Mucosa of stomach (tissue), 1 donor: ENCODE measurements around the gene FOXL3.
"Not testable (repeated sequence)": the region's sequence is repeated elsewhere in the genome, so short reads cannot be mapped to it uniquely, and the experiment has no call there.

Experiments
- H3K27me3 ChIP-seq: one replicate; pipeline ENCODE4 v1.7.0; 2013; ENCODE audit warnings: mild to moderate bottlenecking, low read length; ENCODE audit not compliant: control insufficient read depth, insufficient read depth
- H3K36me3 ChIP-seq: one replicate; pipeline ENCODE4 v1.7.0; 2013; ENCODE audit warnings: low read length; ENCODE audit not compliant: control insufficient read depth, insufficient read depth
- H3K4me1 ChIP-seq: one replicate; pipeline ENCODE4 v1.7.0; 2013; ENCODE audit warnings: mild to moderate bottlenecking, low read length; ENCODE audit not compliant: control insufficient read depth, insufficient read depth
- H3K4me3 ChIP-seq: one replicate; pipeline ENCODE4 v1.7.0; 2013; ENCODE audit warnings: low read length
- H3K9ac ChIP-seq: one replicate; pipeline ENCODE4 v1.7.0; 2013; ENCODE audit warnings: mild to moderate bottlenecking, low read length, moderate library complexity
- H3K9me3 ChIP-seq: one replicate; pipeline ENCODE4 v1.7.0; 2013; ENCODE audit warnings: mild to moderate bottlenecking, low read length, moderate library complexity; ENCODE audit not compliant: control insufficient read depth
- donor health status: Pancreatic carcinoma.

Gene FOXL3

DNA sequence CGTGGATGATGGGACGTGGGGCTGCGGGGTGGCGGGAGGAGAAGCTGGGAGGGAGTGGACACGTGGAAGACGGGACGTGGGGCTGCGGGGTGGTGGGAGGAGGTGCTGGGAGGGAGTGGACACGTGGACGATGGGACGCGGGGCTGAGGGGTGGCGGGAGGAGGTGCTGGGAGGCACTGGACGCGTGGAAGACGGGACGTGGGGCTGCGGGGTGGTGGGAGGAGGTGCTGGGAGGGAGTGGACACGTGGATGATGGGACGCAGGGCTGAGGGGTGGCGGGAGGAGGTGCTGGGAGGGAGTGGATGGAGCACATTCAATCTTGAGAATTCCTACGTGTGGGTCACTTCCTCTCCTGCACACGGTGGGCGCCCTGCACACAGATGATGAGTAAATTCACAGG is 7.2 kb downstream of the FOXL3 start:
- not testable (repeated sequence) for H3K9me3 ChIP-seq, H3K36me3 ChIP-seq, H3K4me3 ChIP-seq, H3K4me1 ChIP-seq, H3K9ac ChIP-seq
- peaks cover 20% of the 10 kb centered on the region for H3K27me3 ChIP-seq

- Histone ChIP-seq H3K27me3 (peaks cover 13% of the 10 kb centered on the region), H3K4me3 (no peak overlapping the region), H3K4me1 (no peaks in the 10 kb centered on the region), H3K9ac (no peak overlapping the region), H3K9me3 (no peaks in the 10 kb centered on the region), H3K36me3 (no peaks in the 10 kb centered on the region)
These were observed 7.8 kb downstream of the FOXL3 start for GRCh38 chr7:297611-298374.

- Histone ChIP-seq H3K27me3 (peaks cover 8% of the 10 kb centered on the region), H3K4me1 (no peaks in the 10 kb centered on the region), H3K9ac (no peak overlapping the region), H3K4me3 (no peak overlapping the region), H3K36me3 (no peaks in the 10 kb centered on the region), H3K9me3 (no peaks in the 10 kb centered on the region)
These were observed 8.4 kb downstream of the FOXL3 start for GRCh38 chr7:298375-298702.

DNA sequence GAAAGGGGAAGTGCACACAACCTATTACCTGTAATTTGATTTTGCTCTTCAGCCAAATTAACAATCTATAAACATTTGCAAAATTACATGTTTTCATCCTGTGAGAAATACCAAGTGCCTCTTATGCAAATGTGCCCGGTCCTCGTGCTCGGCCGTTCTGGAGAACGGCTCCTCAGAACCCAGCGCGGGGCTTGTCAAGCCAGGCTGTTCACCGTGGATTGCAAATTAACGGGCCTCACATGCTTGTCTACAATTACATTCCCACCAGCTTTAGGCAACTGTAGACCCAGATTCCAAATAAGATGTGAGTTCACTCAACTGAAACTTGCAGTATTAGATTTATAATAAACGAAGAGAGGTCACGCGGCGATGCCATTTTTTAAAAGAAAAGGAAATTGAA is 8.8 kb downstream of the FOXL3 start:
- Histone ChIP-seq H3K9ac (no peak overlapping the region), H3K27me3 (peaks cover 8% of the 10 kb centered on the region), H3K36me3 (no peaks in the 10 kb centered on the region), H3K4me1 (no peaks in the 10 kb centered on the region), H3K4me3 (no peak overlapping the region), H3K9me3 (no peaks in the 10 kb centered on the region)

- no peak overlapping the region for H3K9ac ChIP-seq
- no peaks in the 10 kb centered on the region for H3K9me3 ChIP-seq
- no peak overlapping the region for H3K4me3 ChIP-seq
- H3K36me3 ChIP-seq: no peaks in the 10 kb centered on the region
- H3K27me3 ChIP-seq: peaks cover 5% of the 10 kb centered on the region
- H3K4me1 ChIP-seq: no peaks in the 10 kb centered on the region
These were observed 9.2 kb downstream of the FOXL3 start for GRCh38 chr7:299169-299568.

- no peaks in the 10 kb centered on the region for H3K36me3 ChIP-seq
- no peaks in the 10 kb centered on the region for H3K4me1 ChIP-seq
- H3K4me3 ChIP-seq: no peak overlapping the region
- H3K27me3 ChIP-seq: peaks cover under 1% of the 10 kb centered on the region
- H3K9ac ChIP-seq: no peak overlapping the region
- H3K9me3 ChIP-seq: no peaks in the 10 kb centered on the region
These were observed 9.7 kb downstream of the FOXL3 start for GRCh38 chr7:299628-300027.

DNA sequence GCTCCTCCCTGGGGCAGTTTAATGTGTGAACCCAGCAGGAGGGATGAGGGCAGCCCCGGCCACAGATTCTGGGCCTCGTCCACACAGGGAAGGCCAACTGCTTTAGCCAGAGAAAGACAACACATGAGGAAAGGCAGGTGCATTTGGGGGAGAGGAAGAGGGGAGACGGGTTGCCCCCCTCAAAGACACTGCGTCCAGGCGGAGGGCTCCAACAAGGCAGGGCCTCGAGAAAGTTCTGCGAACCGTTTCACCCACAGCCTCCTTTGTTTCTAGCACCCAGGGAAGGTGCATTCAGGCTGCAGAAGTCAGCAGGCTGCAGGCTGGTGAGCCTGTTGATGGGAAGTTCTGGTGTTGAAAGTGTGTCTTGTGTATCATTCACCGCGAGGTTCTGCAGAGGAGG is 10.1 kb downstream of the FOXL3 start:
- H3K4me3 ChIP-seq: no peak overlapping the region
- no peak overlapping the region for H3K9ac ChIP-seq
- H3K4me1 ChIP-seq: no peaks in the 10 kb centered on the region
- no peaks in the 10 kb centered on the region for H3K27me3 ChIP-seq
- H3K36me3 ChIP-seq: no peaks in the 10 kb centered on the region
- H3K9me3 ChIP-seq: no peaks in the 10 kb centered on the region

DNA sequence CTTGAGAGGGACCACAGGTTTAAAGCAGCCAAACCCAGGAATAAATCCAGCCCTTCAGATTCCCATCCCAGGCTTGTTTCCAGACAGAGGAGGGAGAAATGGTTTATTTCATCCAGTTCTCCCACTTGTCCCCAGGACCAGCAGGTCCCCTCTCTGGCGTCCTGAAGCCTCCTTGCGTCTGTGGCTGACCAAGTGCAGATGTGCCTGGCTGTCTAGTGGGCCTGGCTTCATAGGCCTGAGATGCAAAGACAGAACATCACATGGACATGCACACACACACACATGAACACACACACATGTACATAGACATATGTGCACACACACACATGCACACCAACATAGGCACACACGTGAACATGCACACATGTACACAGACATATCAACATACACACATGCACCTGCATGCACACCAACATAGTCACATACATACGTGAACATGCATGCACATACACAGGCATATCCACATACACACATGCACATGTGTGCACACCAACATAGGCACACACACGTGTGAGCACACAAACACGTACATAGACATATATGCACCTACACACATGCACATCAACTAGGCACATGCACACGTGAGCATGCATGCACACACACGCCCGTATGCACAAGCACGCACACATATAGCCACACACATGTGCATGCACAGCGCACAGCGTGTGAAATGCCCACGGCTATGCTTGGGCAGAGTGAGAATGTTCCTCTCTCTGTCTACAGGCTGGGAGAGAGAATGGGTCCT is 10.7 kb downstream of the FOXL3 start:
- no peak overlapping the region for H3K4me3 ChIP-seq
- no peak overlapping the region for H3K9ac ChIP-seq
- H3K36me3 ChIP-seq: no peaks in the 10 kb centered on the region
- no peaks in the 10 kb centered on the region for H3K27me3 ChIP-seq
- H3K9me3 ChIP-seq: no peaks in the 10 kb centered on the region
- no peaks in the 10 kb centered on the region for H3K4me1 ChIP-seq

GRCh38 chr7:301291-302053 is 11.5 kb downstream of the FOXL3 start:
- H3K9ac ChIP-seq: no peak overlapping the region
- H3K36me3 ChIP-seq: no peaks in the 10 kb centered on the region
- H3K9me3 ChIP-seq: no peaks in the 10 kb centered on the region
- no peak overlapping the region for H3K4me3 ChIP-seq
- no peaks in the 10 kb centered on the region for H3K27me3 ChIP-seq
- H3K4me1 ChIP-seq: no peaks in the 10 kb centered on the region

DNA sequence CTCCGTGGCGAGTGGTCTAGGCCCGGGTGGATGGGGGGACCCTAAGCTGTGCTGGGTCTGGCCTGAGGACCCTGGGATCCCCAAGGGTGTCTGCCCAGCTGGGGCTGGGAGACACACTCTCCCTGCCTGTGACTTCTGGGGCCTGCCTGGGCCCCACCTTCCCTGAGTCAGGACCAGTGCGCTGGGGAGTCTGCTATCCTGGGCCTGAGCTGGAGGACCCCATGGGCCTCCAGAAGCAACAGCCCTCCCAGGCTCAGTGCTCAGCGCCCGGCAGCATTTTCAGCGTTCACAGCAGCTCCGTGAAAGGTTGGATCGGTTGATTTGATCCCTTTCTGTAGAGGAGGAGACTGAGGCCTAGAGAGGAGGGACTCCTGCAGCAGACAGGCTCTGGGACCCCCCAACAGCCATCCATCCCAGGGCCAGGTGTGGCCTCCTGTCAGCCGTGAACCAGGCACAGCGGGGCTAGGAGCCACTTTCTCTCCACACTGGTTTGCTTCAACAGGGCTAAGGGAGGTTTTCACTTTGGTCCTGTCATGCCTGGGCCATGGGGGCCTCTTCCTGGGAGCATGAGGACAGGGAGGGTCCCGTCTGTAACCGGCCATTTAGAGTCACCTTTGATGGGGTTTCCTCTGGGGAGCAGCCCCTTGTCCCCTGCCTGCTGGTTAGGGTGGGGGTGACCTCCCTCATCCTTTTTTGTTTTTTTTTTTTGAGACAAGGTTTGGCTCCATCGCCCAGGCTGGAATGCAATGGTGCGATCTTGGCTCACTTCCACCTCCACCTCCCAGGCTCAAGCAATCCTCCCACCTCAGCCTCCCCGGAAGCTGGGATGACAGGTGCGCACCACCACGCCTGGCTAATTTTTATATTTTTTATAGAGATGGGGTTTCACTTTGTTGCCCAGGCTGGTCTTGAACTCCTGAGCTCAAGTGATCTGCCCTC is 12.4 kb downstream of the FOXL3 start:
- Histone ChIP-seq H3K4me3 (no peak overlapping the region), H3K36me3 (no peaks in the 10 kb centered on the region), H3K4me1 (no peaks in the 10 kb centered on the region), H3K27me3 (no peaks in the 10 kb centered on the region), H3K9ac (no peak overlapping the region), H3K9me3 (no peaks in the 10 kb centered on the region)

- no peak overlapping the region for H3K4me3 ChIP-seq
- H3K36me3 ChIP-seq: no peaks in the 10 kb centered on the region
- H3K27me3 ChIP-seq: no peaks in the 10 kb centered on the region
- H3K4me1 ChIP-seq: no peaks in the 10 kb centered on the region
- no peaks in the 10 kb centered on the region for H3K9me3 ChIP-seq
- H3K9ac ChIP-seq: no peak overlapping the region
These were observed 13.5 kb downstream of the FOXL3 start for GRCh38 chr7:303425-303824.
